Loucy (cell line): ENCODE data around the gene CEP70.

Experiments
- CTCF ChIP-seq: fragments of 200-600 bp; sonication (generic); conservative IDR thresholded peaks from 2 replicates; pipeline ENCODE4 v1.5.1; 2014; ENCODE audit warnings: mild to moderate bottlenecking, antibody characterized with exemption, low read length
- EZH2phosphoT487 ChIP-seq: fragments of 200-600 bp; IDR thresholded peaks from 2 replicates; pipeline ENCODE4 v1.6.1; 2018; ENCODE audit warnings: antibody characterized with exemption, mild to moderate bottlenecking, moderate library complexity, borderline replicate concordance

- TF ChIP-seq CTCF (no peak), EZH2phosphoT487 (no peak)
Observed at GRCh38 chr3:138549179-138549977, 44.7 kb downstream of the CEP70 start.
